SK-N-SH treated with all-trans-retinoic acid at 6 μM for 48 hours (cell line): Measurements from ENCODE around the gene HS3ST3A1.

ENCODE experiments used
- BACH2 ChIP-seq: fragments of 250-450 bp; sonication (Bioruptor Pico); IDR thresholded peaks from 2 replicates; pipeline ENCODE4 v1.9.0; 2021; ENCODE audit warnings: mild to moderate bottlenecking, borderline replicate concordance
- CREB5 ChIP-seq: fragments of 250-450 bp; sonication (Bioruptor Pico); IDR thresholded peaks from 2 replicates; pipeline ENCODE4 v1.5.1; 2020; ENCODE audit warnings: low read depth, mild to moderate bottlenecking, moderate library complexity
- CSDC2 ChIP-seq: fragments of 250-450 bp; sonication (Bioruptor Pico); IDR thresholded peaks from 2 replicates; pipeline ENCODE4 v1.5.0; 2020; ENCODE audit warnings: mild to moderate bottlenecking, moderate library complexity
- CSRNP3 ChIP-seq: fragments of 250-450 bp; sonication (Bioruptor Pico); IDR thresholded peaks from 2 replicates; pipeline ENCODE4 v1.5.1; 2021; ENCODE audit warnings: mild to moderate bottlenecking, moderate library complexity
- GLIS3 ChIP-seq: fragments of 250-450 bp; sonication (Bioruptor Pico); IDR thresholded peaks from 2 replicates; pipeline ENCODE4 v1.5.0; 2020; ENCODE audit warnings: mild to moderate bottlenecking, moderate library complexity
- OSR1 ChIP-seq: fragments of 250-450 bp; sonication (Bioruptor Pico); IDR thresholded peaks from 2 replicates; pipeline ENCODE4 v1.8.0; 2022; ENCODE audit warnings: moderate library complexity, mild to moderate bottlenecking, inconsistent platforms
- PPARA ChIP-seq: fragments of 250-450 bp; sonication (Bioruptor Pico); IDR thresholded peaks from 2 replicates; pipeline ENCODE4 v1.5.0; 2020; ENCODE audit warnings: mild to moderate bottlenecking, borderline replicate concordance
- TCF4 ChIP-seq: fragments of 250-450 bp; sonication (Bioruptor Pico); IDR thresholded peaks from 2 replicates; pipeline ENCODE4 v1.8.0; 2021; ENCODE audit warnings: mild to moderate bottlenecking, moderate library complexity, borderline replicate concordance
- TOX ChIP-seq: fragments of 250-450 bp; sonication (Bioruptor Pico); IDR thresholded peaks from 2 replicates; pipeline ENCODE4 v1.8.0; 2021; ENCODE audit warnings: mild to moderate bottlenecking, moderate library complexity, borderline replicate concordance
- ZFP3 ChIP-seq: fragments of 250-450 bp; sonication (Bioruptor Pico); IDR thresholded peaks from 2 replicates; pipeline ENCODE4 v1.5.0; 2020; ENCODE audit warnings: mild to moderate bottlenecking, moderate library complexity
- ZNF70 ChIP-seq: fragments of 450-650 bp; formaldehyde crosslinking; IDR thresholded peaks from 2 replicates; pipeline ENCODE4 v1.5.0; 2020; ENCODE audit warnings: mild to moderate bottlenecking, moderate library complexity
- ZNF8 ChIP-seq: fragments of 450-650 bp; formaldehyde crosslinking; IDR thresholded peaks from 2 replicates; pipeline ENCODE4 v1.5.0; 2020; ENCODE audit warnings: mild to moderate bottlenecking, moderate library complexity
- TF ChIP-seq, protein P1 (sequence below): fragments of 250-450 bp; sonication (Bioruptor Pico); IDR thresholded peaks from 2 replicates; pipeline ENCODE4 v1.8.0; 2020; ENCODE audit warnings: mild to moderate bottlenecking, moderate library complexity, borderline replicate concordance

- TF ChIP-seq TCF4 (CRISPR knock-in tag) (no peak), ZFP3 (CRISPR knock-in tag) (no peak), OSR1 (no peak), CSDC2 (CRISPR knock-in tag) (no peak), PPARA (no peak), ZNF8 (CRISPR knock-in tag) (no peak), TOX (no peak), BACH2 (no peak), GLIS3 (no peak), ZNF70 (CRISPR knock-in tag) (no peak), CSRNP3 (CRISPR knock-in tag) (no peak), CREB5 (CRISPR knock-in tag) (no peak)
- TF ChIP-seq, protein P1, sequence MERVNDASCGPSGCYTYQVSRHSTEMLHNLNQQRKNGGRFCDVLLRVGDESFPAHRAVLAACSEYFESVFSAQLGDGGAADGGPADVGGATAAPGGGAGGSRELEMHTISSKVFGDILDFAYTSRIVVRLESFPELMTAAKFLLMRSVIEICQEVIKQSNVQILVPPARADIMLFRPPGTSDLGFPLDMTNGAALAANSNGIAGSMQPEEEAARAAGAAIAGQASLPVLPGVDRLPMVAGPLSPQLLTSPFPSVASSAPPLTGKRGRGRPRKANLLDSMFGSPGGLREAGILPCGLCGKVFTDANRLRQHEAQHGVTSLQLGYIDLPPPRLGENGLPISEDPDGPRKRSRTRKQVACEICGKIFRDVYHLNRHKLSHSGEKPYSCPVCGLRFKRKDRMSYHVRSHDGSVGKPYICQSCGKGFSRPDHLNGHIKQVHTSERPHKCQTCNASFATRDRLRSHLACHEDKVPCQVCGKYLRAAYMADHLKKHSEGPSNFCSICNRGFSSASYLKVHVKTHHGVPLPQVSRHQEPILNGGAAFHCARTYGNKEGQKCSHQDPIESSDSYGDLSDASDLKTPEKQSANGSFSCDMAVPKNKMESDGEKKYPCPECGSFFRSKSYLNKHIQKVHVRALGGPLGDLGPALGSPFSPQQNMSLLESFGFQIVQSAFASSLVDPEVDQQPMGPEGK (CRISPR knock-in tag): no peak
Measured at GRCh38 chr17:13460261-13461000, 141.3 kb downstream of the HS3ST3A1 start.
